HG02981 (cell line): ENCODE results near the gene STK31.
"Not testable (repeated sequence)": the region's sequence is repeated elsewhere in the genome, so short reads cannot be mapped to it uniquely, and the experiment has no call there.

ENCODE experiments used
- ATAC-seq: cut with Tn5 transposase; IDR thresholded peaks from one replicate; pipeline ENCODE4 v1.9.1; 2021; ENCODE audit warnings: mild to moderate bottlenecking, moderate library complexity; ENCODE audit not compliant: unreplicated experiment

The STK31 gene

DNA sequence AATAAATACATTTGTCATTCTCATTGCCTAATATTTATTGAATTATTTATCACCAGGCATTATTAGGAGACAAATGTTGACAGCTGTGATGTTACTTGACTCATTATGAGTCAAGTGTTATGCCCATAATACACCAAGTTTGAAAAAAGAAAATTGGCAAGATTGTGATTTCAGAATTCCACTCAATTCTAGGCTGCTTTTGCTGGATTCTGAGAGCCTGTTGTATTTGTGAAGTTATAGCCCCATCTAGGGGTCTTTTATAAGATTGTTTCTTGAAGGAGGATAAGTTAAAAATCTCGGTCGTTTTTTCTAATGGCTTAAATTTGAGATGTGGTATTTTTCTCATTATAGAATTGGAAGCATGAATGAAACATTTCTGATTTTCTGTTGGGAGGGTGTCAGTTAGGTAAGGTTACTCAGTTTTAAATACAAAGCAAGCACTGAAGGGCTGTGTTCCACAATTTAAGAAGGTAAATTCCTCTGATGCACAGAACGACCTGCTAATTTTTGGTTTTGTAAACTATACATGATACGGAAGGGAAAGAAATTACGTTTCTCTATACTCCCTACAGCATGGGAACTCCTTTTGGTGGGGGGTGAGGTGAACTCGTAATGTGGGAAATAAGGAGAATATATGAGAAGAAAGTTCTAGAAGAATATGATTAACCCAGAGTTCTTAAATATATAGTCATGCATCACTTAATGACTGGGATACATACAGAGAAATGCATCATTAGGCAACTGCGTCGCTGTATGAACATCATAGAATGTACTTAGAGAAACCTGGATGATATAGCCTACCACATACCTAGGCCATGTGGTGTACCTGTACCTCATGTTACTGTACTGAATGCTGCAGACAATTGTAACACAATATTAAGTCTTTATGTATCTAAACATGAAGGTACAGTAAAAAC, 2.6 kb downstream of the STK31 start:
- no peak for ATAC-seq

DNA sequence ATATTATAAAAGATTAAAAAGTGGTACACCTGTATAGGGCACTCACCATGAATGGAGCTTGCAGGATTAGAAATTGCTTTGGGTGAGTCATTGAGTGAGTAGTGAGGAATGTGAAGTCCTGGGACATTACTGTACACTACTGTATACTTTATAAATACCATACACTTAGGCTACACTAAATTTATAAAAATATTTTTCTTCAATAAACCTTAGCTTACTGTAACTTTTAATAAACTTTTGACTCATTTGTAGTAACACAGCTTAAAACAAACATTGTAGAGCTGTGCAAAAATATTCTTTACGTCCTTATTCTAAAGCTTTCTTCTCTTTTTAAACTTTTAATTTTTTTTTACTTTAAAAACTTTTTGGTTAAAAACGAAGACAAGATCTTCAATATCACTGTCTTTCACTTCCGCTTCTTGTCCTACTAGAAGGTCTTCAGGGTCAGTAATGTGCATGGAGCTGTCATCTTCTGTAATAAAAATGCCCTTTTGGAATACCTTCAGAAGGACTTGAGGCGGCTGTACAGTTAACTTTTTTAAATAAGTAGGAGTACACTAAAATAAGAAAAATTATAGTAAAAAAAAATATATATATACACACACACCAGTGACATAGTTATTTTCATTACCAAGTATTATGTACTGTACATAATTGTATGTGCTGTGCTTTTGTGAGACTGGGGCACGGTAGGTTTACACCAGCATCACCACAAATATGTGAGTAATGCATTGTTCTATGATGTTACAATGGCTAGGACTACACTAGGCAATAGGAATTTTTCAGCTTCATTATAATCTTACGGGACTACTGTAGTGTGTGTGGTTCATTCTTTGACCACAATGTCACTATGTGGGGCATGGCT, 3.5 kb downstream of the STK31 start:
- no peak for ATAC-seq

DNA sequence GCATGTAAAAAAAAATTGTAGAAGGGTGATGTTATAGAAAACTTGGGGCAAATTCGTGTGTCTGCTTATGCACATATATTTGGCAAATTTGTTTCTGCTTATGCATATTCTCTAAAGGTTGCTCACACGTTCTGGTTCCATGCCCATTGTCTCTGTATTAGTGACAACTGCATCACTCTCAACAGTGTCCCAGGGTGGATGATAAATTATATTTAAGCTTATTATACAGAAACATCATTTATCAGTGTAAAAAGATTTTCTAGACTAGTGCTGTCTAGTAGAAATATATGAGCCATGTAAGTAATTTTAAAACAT, 4.1 kb downstream of the STK31 start:
- ATAC-seq: no peak

DNA sequence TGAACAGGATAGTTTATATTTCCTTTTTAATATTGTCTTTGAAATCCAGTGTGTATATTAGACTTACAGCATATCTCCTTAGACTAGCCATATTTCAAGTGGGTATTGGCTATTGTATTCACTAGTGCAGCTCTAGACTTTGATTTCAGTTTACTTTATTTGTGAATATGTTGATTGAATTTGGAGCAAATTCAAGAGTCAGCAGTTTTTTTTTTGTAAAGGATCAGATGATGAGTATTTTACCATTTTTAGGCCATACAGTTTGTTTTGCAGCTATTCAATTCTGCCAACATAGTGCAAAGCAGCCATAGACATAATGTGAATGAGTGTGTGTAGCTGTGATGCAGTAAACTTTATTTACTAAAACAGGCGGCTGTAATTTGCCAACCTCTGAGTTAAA, 4.6 kb downstream of the STK31 start:
- no peak for ATAC-seq

DNA sequence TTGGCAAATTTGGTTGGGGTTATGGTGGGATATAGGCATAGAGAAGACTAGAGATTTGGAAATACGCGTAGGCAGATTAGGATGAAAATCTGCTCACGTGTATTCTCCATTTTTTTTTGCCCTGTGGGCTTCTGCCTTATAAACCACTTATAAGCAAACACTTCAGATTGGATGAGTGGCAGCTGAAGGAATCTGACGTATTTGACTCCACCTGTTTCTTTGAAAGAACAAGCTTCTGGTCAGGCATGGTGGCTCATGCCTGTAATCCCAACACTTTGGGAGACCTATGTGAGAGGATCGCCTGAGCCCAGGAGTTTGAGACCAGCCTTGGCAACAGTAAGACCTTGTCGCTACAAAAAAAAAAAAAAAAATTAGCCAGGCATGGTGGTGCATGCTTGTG, 5.1 kb downstream of the STK31 start:
- ATAC-seq: no peak

DNA sequence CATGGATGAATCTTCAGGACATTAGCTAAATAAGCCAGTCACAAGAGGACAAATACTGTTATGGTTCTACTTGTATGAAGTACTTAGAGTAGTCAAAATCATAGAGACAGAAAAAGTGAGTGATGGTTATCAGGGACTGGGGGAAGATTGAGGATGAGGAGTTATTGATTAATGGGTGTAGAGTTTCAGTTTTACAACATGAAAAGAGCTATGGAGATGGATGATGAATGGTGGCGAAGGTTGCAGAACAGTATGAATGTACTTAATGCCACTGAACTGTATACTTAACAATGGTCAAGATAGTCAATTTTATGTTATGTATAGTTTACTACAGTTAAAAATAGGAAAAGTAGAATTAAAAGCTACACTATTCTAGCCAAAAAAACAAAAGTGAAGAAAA, 7.8 kb downstream of the STK31 start:
- ATAC-seq: no peak

DNA sequence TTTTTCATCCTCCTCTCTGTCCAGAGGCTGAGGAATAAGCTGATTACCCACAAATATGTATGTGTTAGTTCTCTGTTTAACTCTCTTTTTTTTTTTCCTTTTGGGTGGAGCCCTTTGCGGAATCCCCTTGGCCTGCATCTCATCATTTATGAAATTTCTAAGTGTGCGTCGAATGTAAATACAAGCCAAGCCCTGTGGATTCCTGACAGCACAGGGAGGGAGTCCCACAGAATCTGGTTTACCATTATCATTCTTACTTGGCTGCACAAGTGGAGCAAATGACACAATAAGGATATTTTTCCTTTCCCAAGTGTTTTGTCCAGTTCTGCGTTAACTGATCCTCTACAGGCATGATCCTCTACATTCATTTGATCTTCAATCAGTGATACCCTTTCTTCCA, 11.4 kb downstream of the STK31 start:
- no peak for ATAC-seq

DNA sequence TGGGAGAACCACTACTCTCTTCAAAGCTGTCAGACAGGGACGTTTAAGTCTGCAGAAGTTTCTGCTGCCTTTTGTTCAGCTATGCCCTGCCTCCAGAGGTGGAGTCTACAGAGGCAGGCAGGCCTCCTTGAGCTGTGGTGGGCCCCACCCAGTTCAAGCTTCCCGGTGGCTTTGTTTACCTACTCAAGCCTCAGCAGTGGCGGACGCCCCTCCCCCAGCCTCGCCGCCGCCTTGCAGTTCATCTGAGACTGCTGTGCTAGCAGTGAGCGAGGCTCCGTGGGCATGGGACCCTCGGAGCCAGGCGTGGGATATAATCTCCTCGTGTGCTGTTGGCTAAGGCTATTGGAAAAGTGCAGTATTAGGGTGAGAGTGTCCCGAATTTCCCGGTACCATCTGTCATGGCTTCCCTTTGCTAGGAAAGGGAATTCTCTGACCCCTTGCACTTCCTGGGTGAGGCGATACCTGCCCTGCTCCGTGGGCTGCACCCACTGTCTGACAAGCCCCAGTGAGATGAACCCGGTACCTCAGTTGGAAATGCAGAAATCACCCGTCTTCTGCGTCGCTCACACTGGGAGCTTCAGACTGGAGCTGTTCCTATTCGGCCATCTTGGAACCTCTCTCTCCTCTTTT, 12.7 kb downstream of the STK31 start:
- not testable (repeated sequence) for ATAC-seq

DNA sequence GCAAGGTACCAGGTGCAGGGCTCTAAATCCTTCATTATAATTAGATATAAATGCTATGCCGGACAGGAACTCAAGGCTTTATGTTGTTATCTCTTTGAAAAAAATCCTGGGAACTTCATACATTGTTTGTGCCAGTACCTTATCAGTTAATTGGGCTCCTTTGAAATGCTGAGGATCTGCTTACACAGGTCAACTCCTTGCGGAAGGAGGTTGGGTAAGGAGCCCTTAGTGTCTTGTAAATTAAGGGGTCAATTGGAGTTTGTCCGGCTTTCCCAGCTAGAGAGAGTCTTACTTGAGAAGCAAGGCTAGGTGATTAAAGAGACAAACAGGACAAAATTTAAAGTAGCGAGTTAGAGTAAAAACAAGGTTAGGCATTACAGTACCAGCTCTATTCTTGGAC, 14.1 kb downstream of the STK31 start:
- ATAC-seq: not testable (repeated sequence)

DNA sequence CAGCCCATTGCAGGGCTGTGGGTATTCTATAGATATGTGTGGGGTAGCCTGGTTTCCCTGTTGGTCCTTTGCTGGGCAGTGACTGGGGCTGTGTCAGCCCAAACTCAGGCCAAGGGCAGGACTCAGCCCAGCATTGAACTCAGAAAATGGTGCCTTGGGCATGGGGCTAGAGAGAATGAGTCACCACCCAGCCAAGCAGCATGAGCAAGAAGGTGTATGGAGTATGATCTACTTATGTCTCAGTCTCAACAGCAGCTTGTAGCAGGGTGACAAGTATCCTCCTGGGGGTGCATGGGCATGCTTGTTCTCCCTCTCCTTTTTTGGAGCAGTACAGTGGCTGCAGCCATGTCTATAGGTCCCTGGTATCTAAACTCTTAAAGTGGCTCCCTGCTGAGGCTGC, 32.0 kb downstream of the STK31 start:
- no peak for ATAC-seq

DNA sequence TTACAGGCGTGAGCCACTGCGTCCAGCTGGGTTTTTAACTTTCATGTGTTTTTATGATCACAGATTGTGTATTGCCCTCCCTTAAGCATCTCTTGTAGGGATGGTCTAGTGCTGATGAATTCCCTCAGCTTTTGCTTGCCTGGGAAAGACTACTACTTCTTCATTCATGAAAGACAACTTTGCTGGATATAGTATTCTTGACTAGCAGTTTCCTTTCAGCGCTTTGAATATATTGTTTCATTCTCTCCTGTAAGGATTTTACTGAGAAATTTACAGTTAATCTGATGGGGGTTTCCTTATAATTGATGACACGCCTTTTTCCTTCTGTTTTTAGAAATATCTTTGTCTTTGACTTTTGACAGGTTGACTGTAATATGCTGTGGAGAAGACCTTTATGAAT, 33.2 kb downstream of the STK31 start:
- no peak for ATAC-seq

DNA sequence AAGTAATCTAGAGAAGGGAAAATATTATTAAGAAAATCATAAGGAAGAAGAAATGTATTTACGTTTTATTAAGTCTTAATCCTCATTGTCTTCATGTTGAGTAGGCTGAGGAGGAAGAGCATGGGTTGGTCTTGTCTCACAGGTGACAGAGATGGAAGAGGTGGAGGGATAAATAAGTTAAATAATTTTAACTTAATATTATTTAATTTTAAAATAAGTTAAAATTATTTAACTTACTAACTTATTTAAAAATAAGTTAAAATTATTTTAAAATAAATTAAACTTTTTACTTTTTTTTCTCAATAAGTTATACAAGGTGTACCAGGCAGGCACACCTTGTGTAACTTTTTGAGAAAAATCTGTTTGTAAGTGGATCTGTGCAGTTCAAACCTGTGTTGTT, 36.6 kb downstream of the STK31 start:
- no peak for ATAC-seq

DNA sequence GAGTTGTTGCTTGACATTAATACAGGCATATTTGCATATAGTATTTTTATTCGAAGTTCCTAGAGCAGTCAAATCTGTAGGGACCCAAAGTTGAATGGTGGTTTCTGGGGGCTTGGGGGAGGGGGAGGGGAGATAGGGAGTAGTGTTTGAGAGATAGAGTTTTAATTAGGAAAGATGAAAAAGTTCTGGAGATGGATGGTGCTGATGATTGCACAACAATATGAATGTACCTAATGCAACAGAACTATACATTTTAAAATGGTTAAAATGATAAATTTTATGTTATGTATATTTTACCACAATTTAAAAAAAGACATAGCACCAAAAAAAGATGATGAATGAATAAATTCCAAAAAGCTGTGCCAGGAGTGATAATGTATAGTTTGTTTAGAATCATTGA, 41.8 kb downstream of the STK31 start:
- ATAC-seq: no peak

DNA sequence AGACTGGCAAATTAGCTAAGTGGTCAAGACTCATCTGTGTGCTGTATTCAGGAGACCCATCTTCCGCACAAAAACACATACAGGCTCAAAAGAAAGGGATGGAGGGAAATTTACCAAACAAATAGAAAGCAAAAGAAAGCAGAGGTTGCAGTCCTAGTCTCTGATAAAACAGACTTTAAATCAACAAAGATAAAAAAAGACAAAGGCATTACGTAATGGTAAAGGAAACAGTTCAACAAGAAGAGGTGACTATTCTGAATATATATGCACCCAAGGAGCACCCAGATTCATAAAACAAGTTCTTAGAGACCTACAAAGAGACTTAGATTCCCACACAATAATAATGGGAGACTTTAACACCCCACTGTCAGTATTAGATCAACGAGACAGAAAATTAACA, 48.8 kb downstream of the STK31 start:
- ATAC-seq: not testable (repeated sequence)

DNA sequence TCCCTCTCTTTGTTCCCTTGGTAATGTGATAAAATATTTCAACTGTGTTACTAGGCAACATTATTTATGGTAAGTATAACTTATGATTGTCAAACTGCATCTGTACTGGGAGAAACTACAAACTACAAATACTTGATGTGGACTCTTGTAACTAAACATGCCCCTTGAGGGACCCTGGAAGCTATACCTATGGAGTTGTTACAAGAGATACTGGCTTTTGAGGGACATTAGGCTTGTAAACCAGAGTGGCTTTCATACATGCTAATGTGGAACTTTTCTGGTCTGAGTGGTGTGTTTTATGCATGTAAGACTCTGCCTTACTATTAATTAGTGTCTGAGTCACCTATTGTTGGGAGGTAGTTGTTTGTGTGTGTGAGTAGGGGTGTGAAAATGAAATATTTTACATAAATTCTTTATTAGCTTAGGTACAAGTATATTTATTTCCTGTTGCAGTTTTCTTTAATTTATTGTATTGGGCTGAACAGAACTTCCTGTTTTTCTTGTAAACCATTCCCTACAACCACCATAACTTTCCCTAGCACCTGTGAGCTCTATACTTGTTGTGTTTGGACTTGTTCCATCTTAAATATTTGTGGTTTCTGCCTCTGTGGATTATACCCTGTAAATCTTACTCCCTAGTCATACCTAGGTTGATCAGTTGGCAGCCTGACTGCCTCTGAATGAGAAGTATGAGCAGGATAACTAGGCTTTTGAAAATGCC, 49.8 kb downstream of the STK31 start:
- no peak for ATAC-seq

DNA sequence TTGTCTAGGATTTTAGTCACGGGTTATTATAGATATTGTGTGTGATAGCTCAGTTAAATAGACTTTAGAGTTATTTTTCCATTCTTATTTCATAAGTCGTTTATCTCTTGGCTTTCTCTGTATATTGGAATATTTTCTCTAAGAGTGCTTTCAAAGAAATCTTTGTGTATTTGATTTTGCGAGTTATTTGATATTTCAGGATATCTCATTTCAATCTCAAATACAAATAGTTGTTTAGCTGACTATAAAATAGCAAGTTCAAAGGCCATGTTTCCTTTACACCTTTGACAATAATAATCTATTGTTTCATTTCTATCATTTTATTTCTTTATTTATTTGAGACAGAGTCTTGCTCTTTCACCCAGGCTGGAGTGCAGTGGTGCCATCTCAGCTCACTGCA, 55.9 kb downstream of the STK31 start:
- ATAC-seq: no peak

DNA sequence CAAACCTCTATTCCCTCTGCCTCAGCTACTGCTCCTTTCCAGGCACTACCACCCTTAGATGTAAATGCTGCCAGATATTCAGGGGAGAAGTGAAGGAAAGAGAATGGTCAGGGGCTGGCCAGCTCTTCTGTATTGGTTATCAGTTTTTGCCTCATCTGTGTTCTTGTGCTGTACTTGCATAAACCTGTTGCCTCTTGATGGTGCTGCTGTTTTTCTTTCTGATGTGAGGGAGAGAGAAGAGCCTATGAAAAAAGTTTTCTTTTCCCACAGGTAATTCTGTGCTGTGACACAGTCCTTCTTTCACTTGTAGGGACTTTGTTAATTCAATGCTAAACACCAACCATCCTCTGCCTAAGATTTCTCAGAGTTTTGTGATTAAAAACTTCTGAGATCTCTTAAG, 57.5 kb downstream of the STK31 start:
- no peak for ATAC-seq

DNA sequence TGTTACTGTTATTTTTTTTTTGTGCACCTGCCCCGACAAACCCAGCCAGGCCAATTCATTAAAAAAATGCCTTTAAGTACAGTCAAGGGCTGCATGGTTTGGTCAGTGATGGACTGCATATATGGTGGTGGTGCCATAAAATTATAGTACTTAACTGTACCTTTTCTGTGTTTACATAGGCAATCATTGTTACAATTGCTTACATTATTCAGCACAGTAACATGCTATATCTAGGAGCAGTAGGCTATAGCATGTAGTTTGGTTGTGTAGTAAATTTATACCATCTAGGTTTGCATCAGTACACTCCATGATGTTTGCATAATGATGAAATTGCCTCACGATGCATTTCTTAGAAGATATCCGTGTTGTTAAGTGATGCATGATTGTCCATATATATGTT, 58.0 kb downstream of the STK31 start:
- no peak for ATAC-seq

DNA sequence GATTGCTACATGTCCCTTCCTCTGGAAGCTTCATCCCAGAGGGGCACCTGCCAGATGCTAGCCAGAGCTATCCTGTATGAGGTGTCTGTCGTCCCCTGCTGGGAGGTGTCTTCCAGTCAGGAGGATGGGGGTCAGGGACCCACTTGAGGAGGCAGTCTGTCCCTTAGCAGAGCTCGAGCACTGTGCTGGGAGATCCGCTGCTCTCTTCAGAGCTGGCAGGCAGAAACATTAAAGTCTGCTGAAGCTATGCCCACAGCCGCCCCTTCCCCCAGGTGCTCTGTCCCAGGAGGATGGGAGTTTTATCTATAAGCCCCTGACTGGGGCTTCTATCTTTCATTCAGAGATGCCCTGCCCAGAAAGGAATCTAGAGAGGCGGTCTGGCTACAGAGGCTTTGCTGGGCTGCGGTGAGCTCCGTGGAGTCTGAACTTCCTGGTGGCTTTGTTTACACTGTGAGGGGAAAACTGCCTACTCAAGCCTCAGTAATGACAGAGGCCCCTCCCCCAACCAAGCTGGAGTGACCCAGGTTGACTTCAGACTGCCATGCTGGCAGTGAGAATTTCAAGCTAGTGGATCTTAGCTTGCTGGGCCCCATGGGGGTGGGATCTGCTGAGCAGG, 69.3 kb downstream of the STK31 start:
- ATAC-seq: not testable (repeated sequence)

DNA sequence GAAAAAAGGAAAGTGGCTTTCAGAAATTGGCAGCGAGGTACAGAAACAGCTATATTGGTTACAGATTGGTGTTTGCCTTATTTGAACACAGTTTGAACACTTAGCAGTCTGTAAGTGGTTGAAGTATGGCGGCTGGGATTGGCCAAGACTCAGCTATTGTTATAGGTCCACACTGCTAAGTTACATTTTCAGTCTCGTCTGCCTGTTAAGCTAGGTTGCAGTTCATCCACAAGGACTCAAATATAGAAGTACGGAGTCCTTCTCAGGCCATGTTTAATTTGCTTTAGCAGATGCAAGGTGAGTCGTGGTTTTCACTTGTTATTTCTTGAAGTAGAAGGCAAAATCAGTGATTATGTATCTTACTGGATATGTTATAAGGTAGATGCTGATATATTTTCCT, 73.1 kb downstream of the STK31 start:
- no peak for ATAC-seq

DNA sequence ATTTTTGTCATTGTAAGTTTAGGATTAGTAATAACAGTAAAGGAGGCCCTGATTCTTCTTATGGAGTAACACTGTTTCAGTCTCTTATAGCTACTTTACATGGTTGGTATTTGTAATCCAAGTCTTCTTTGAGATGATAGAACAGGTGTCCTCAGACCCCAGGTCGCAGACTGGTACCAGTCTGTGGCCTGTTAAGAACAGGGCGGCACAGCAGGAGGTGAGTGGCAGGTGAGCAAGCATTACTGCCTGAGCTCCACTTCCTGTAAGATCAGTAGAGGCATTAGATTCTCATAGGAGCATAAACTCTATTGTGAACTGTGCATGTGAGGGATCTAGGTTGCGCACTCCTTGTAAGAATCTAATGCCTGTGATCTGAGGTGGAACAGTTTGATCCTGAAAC, 77.3 kb downstream of the STK31 start:
- ATAC-seq: no peak
